Activated CD4-positive, CD25-positive, alpha-beta regulatory T cell (primary cell): ENCODE data around the gene NT5C1A.

Experiments
- DNase-seq, 4 experiments: peaks; one replicate each; lab custom pipeline; 2025; lab: John Stamatoyannopoulos, UW

NT5C1A gene

GRCh38 chr1:39637361-39637760, 34.5 kb downstream of the NT5C1A start:
- DNase-seq, result no peak

- DNase-seq, result no peak
These were observed 36.1 kb downstream of the NT5C1A start for GRCh38 chr1:39635871-39636210.

- DNase-seq, result no peak
These were observed 36.6 kb downstream of the NT5C1A start for GRCh38 chr1:39635205-39635870.

GRCh38 chr1:39633422-39633821, 38.5 kb downstream of the NT5C1A start:
- DNase-seq, result no peak

- DNase-seq, result no peak
These were observed 39.1 kb downstream of the NT5C1A start for GRCh38 chr1:39632682-39633417.

GRCh38 chr1:39632323-39632681, 39.6 kb downstream of the NT5C1A start:
- DNase-seq, result no peak

- no peak for DNase-seq
These were observed 40.3 kb downstream of the NT5C1A start for GRCh38 chr1:39631361-39632322.

- DNase-seq, result no peak
These were observed 43.0 kb downstream of the NT5C1A start for GRCh38 chr1:39628807-39629350.

- no peak for DNase-seq
These were observed 45.3 kb downstream of the NT5C1A start for GRCh38 chr1:39626646-39627045.

- no peak for DNase-seq
These were observed 46.2 kb downstream of the NT5C1A start for GRCh38 chr1:39625462-39626273.

- DNase-seq, result no peak
These were observed 46.9 kb downstream of the NT5C1A start for GRCh38 chr1:39625009-39625408.

- no peak for DNase-seq
These were observed 48.9 kb downstream of the NT5C1A start for GRCh38 chr1:39623053-39623452.

GRCh38 chr1:39622427-39622826, 49.5 kb downstream of the NT5C1A start:
- DNase-seq, result no peak

GRCh38 chr1:39620659-39621165, 51.2 kb downstream of the NT5C1A start:
- DNase-seq, result no peak

GRCh38 chr1:39617488-39618049, 54.3 kb downstream of the NT5C1A start:
- DNase-seq, result no peak

- no peak for DNase-seq
These were observed 56.7 kb downstream of the NT5C1A start for GRCh38 chr1:39615086-39615673.

- no peak for DNase-seq
These were observed 57.4 kb downstream of the NT5C1A start for GRCh38 chr1:39614488-39614887.

GRCh38 chr1:39613250-39613649, 58.7 kb downstream of the NT5C1A start:
- no peak for DNase-seq

- peak; percentile 60 to 67 (median 64) for DNase-seq
These were observed 62.1 kb downstream of the NT5C1A start for GRCh38 chr1:39609618-39610331.
